Measurements from ENCODE around the gene YJEFN3. TPM values are rescaled to one million over a fixed set of nuclear protein-coding genes. Genes with fewer than 3 reads are reported as not detected.

Gene YJEFN3
- total RNA-seq, 1 donor from 2014 or later, result 4.0 TPM

DNA sequence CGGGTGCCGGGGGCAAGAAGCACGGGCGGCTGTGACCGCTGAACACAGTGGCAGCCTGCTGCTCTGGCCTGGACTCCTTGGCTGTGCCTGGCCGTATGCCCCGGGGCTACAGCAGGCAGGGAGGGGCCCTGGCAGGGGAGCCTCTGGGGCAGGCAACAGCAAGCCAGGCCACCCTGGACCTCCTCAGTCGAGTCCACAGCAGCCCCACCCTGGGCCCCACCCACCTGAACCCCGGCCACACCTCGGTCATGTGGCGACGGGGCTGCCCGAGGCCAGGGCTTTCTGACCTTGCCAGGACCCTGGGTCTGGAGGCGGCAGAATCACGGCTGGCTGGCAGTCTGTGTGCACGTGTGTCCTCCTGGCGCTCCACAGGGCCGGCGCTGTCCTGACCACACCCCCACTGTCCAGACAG, 18.0 kb downstream of the YJEFN3 start:
- H3K36me3 Mint-ChIP-seq (ENCODE audit: low read depth), result no peaks in the 10 kb centered on the region
- peaks cover 30% of the 10 kb centered on the region for H3K4me1 Mint-ChIP-seq (ENCODE audit: low read depth)
- no peak overlapping the region for H3K27ac Mint-ChIP-seq (ENCODE audit: unreplicated experiment)
- peaks cover 2% of the 10 kb centered on the region for H3K27me3 Mint-ChIP-seq (ENCODE audit: low read depth)
- TF ChIP-seq, protein P1, sequence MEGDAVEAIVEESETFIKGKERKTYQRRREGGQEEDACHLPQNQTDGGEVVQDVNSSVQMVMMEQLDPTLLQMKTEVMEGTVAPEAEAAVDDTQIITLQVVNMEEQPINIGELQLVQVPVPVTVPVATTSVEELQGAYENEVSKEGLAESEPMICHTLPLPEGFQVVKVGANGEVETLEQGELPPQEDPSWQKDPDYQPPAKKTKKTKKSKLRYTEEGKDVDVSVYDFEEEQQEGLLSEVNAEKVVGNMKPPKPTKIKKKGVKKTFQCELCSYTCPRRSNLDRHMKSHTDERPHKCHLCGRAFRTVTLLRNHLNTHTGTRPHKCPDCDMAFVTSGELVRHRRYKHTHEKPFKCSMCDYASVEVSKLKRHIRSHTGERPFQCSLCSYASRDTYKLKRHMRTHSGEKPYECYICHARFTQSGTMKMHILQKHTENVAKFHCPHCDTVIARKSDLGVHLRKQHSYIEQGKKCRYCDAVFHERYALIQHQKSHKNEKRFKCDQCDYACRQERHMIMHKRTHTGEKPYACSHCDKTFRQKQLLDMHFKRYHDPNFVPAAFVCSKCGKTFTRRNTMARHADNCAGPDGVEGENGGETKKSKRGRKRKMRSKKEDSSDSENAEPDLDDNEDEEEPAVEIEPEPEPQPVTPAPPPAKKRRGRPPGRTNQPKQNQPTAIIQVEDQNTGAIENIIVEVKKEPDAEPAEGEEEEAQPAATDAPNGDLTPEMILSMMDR (IDR thresholded peaks at IDR 0.05), result no peak
- H3K4me3 Mint-ChIP-seq (ENCODE audit: unreplicated experiment), result no peak overlapping the region
- peak; percentile 86 for DNase-seq (ENCODE audit: low spot score)
- H3K9me3 Mint-ChIP-seq (ENCODE audit: low read depth), result no peaks in the 10 kb centered on the region

DNA sequence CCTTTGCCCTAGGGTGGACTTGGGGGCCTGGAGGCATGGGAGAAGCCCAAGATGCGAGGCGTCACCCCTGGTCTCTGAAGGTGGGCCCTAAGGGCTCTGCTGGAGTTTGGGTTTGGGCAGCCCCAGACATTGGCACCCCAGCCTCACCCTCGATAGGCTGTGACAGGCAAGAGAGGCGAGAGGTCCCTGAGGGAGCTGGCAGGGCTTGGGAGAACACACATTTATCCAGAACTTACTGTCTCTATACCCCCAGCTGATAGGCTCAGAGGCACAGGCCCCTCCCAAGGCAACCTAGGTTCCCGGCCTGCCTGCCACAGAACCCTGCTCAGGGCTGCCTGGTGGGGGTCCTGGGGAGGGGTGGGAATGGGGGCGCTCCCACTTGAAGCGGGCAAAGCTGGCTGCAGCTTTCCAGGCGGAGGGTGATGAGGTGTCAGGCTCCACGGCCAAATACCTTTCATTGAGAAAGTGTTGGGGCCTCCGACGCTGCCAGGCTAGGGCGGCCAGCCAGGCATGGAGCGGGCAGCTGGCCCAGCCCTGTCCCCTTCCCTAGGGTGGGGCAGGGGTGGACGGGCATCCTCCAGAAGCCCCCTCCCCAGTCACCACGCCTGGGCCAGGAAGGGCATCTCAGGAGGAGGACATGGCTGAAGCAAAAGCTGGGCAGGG, 19.1 kb downstream of the YJEFN3 start:
- Mint-ChIP-seq H3K9me3 (ENCODE audit: low read depth) (no peaks in the 10 kb centered on the region), H3K4me1 (ENCODE audit: low read depth) (peaks cover 38% of the 10 kb centered on the region), H3K27ac (ENCODE audit: unreplicated experiment) (no peak overlapping the region), H3K4me3 (ENCODE audit: unreplicated experiment) (no peak overlapping the region), H3K27me3 (ENCODE audit: low read depth) (peaks cover 2% of the 10 kb centered on the region), H3K36me3 (ENCODE audit: low read depth) (no peaks in the 10 kb centered on the region)
- DNase-seq (ENCODE audit: low spot score), result no peak
- TF ChIP-seq, protein P1 (IDR thresholded peaks at IDR 0.05), result no peak

DNA sequence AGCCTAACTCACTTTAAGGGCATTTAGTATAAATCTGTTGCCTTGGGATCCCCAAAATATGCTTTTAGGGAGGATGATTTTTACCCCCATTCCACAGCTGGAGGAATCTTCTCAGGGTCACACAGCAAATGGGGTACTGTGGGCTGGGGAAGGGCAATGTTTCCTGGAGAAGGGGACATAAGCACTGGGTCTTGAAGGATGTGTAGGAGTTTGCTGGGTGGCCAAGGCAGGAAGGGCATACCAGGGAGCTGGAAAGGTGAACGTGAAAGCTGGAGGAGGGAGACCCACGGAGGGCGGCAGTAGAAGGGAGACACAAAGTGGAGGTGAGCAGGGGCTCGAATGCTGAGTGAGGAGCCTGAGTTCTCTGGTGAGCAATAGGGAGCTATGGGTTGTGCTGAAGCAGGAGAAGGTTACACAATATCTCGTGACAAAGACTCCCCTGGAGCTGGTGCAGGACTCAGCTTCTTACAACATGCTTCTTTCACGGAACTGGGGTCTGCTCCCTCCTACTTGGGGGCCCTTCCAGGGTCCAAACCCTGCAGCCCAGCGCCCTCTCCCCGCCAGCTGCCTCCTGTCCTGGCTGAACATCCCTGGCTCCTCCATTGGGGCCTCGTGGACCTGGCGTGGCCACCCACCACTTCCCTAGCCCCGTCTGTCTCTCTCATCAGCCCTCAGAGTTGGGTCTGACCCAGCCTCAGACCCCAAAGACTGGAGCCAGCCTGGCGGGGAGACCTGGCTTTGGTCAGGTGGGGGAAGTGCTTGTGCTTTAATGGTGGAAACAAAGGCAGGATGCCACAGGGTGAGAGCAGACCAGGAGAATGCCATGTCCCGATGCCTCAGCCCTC, 20.4 kb downstream of the YJEFN3 start:
- Mint-ChIP-seq H3K4me3 (ENCODE audit: unreplicated experiment) (no peak overlapping the region), H3K4me1 (ENCODE audit: low read depth) (peaks cover 38% of the 10 kb centered on the region), H3K27me3 (ENCODE audit: low read depth) (peaks cover 2% of the 10 kb centered on the region), H3K36me3 (ENCODE audit: low read depth) (no peaks in the 10 kb centered on the region), H3K27ac (ENCODE audit: unreplicated experiment) (peak overlapping the region; percentile 13), H3K9me3 (ENCODE audit: low read depth) (no peaks in the 10 kb centered on the region)
- DNase-seq (ENCODE audit: low spot score), result no peak
- TF ChIP-seq, protein P1 (IDR thresholded peaks at IDR 0.05), result no peak

GRCh38 chr19:19549804-19550464, 21.2 kb downstream of the YJEFN3 start:
- TF ChIP-seq, protein P1 (IDR thresholded peaks at IDR 0.05), result no peak

GRCh38 chr19:19550485-19550929, 21.8 kb downstream of the YJEFN3 start:
- peaks cover 38% of the 10 kb centered on the region for H3K4me1 Mint-ChIP-seq (ENCODE audit: low read depth)
- no peak overlapping the region for H3K4me3 Mint-ChIP-seq (ENCODE audit: unreplicated experiment)
- DNase-seq (ENCODE audit: low spot score), result peak; percentile 83
- H3K36me3 Mint-ChIP-seq (ENCODE audit: low read depth), result no peaks in the 10 kb centered on the region
- TF ChIP-seq, protein P1 (IDR thresholded peaks at IDR 0.05), result no peak
- no peak overlapping the region for H3K27ac Mint-ChIP-seq (ENCODE audit: unreplicated experiment)
- H3K27me3 Mint-ChIP-seq (ENCODE audit: low read depth), result peaks cover 2% of the 10 kb centered on the region
- H3K9me3 Mint-ChIP-seq (ENCODE audit: low read depth), result no peaks in the 10 kb centered on the region

More at GRCh38 chr19:19549804-19550464, 21.2 kb downstream of the YJEFN3 start:
- no peak overlapping the region for H3K4me3 Mint-ChIP-seq (ENCODE audit: unreplicated experiment)
- peaks cover 38% of the 10 kb centered on the region for H3K4me1 Mint-ChIP-seq (ENCODE audit: low read depth)
- no peaks in the 10 kb centered on the region for H3K36me3 Mint-ChIP-seq (ENCODE audit: low read depth)
- H3K9me3 Mint-ChIP-seq (ENCODE audit: low read depth), result no peaks in the 10 kb centered on the region
- H3K27ac Mint-ChIP-seq (ENCODE audit: unreplicated experiment), result no peak overlapping the region
- H3K27me3 Mint-ChIP-seq (ENCODE audit: low read depth), result peaks cover 2% of the 10 kb centered on the region
- peak; percentile 78 for DNase-seq (ENCODE audit: low spot score)
